GM21528 (cell line): ENCODE data around the gene SLX4.

Experiments used
- ATAC-seq: cut with Tn5 transposase; IDR thresholded peaks from one replicate; pipeline ENCODE4 v1.9.1; 2021; ENCODE audit warnings: mild to moderate bottlenecking, moderate library complexity; ENCODE audit not compliant: unreplicated experiment, low FRiP score

Gene SLX4

DNA sequence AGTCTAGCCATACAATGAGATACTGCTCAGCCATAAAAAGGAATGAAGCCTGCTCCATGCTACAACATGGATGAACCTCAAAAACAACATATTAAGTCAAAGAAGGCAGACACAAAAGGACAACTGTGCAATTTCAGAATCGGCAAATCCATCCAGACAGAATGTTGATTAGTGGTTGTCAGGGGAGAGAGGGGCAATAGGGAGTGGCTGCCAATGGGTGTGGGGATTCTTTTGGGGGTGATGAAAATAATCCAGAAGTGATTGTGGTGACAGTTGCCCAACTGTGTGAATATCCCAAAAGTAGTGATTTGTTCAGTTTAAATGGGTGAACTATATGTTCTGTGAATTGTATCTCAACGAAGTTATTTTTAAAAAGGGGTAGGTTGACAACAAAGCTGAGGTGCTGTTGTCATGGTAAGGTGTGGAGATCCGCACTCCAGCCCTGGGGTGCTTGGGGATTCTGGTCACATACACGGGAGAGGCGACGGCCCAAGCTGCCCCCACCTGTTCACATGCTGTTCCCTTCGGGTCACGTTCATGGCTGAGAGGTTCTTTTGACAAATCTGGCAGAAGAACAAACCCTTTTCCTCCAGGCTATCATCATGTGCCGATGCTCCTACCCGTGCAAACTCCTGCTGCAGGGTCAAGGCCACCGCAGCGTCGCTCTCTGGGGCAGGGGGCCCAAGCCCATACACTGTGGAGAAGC, 9.6 kb downstream of the SLX4 start:
- no peak for ATAC-seq

DNA sequence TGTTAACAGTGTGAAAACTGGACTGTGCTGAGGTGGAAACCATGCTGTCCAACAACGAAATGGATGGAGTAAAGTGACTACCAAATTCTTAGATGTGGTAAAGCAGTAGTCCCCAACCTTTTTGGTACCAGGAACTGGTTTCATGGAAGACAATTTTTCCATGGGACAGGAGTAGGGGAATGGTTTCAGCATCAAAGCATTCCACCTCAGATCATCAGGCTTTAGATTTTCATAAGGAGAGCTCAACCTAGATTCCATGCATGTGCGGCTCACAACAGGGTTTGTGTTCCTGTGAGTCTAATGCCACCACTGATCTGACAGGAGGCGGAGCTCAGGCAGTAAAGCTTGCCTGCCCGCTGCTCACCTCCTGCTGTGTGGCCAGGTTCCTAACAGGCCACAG, 11.5 kb downstream of the SLX4 start:
- no peak for ATAC-seq

DNA sequence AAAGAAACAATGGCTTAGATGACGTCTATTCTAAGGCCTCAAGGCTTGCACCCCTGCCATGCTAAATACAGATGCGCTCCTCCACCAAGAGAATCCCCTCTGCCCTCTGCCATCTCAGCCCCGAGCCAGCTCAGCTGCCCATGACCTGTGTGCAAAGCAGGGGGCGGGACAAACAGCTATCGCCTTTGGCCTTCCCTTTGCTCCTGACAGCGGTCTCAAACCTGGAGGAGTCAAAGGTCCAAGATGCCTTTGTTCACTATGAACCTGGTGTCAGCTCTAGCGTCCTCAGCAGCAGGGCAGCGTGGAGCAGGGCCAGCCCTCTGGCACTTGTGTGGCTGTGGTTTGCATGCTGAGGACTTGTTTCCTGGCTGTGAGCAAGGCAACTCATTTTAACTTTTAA, 12.3 kb downstream of the SLX4 start:
- ATAC-seq = no peak

DNA sequence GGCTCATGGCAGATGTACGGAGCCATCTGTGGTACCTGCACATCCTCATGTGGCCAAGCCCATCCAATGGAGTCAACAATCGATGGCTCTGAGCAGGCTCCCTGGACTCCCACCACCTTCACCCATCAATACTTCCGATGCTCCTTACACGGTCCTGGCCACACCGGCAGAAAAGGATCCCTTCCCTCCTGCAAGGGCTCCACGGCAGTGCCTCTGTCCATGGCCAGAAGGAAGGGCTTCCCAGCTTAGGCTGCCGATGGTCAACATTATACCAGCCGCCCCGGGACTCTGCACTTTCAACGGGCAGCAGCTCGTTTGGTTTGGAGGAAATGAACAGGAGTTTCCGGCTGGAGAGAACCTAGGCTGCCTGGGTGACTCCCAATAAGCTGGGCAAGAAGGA, 13.2 kb downstream of the SLX4 start:
- no peak for ATAC-seq

DNA sequence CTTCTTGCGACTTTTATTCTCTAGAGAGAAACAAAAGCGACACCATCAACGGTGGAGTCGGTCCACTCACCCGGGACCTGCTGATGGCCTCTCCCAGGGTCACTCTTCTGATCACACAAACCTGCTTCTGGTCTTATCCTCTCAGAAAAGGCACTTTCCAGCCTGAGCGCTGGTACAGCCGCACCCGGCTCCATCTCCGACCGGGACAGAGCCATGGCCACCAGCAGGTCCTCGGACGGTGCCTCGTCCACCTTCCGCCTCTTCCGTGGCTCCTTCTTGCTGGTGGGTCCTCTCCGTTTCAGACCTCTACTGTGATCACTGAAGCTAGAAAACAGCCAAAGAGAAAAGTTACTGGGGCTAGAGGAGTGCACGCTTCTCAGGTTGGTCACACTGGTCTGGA, 13.7 kb downstream of the SLX4 start:
- ATAC-seq = no peak

DNA sequence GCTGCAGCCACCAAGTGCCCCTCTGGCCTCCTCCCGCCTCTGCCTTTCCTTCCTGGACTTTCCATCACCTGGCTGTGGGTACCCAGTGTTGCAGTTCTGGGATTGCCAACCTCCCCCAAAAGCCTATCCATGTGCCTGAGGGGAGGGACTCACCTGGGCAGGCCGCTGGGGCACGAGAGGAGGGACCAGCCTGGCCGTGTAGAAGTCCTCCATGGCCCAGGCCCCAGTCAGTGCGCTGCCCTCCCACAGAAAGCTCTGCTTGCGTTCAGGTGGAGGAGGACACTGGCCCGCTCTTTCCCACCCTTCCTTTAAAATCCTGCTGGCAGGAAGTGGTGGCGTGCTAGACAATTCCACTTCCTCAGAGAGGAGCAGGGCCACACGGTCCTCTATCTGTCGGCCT, 14.2 kb downstream of the SLX4 start:
- no peak for ATAC-seq

DNA sequence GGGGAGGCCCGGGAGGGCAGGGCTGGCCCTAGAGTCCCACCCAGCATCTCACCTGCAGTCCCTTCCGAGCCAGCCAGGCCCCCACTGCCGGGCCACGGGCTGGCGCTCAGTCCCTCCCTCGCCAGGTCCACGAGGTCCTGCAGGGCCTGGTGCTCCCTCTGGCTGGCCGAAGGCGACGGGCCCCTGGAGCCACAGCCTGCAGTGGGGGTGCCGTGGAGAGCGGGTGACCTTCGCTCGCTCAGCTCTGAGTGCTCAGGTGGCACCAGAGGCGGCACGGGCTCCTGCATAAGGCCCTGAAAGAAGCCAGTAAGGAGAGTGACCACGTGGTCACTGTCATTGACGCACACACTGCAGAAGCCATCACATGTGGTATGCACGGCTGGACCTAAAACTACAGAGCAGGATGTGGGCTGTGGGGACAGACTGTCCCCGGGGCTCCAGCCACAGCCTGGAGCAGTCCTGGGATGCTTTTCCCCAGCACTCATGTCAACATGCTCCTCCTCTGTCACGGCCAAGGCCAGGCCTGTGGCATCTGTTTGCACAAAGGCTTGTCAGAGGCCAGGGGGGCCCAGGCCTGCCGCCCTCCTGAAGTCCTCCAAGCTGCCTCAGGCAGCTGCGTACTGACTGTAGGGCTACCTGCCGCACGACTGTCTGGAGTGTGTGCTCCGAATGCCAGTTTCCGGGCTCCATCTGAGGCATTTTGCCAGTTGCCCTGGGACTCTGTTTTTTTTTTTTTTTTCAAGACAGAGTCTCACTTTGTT, 15.1 kb downstream of the SLX4 start:
- no peak for ATAC-seq

DNA sequence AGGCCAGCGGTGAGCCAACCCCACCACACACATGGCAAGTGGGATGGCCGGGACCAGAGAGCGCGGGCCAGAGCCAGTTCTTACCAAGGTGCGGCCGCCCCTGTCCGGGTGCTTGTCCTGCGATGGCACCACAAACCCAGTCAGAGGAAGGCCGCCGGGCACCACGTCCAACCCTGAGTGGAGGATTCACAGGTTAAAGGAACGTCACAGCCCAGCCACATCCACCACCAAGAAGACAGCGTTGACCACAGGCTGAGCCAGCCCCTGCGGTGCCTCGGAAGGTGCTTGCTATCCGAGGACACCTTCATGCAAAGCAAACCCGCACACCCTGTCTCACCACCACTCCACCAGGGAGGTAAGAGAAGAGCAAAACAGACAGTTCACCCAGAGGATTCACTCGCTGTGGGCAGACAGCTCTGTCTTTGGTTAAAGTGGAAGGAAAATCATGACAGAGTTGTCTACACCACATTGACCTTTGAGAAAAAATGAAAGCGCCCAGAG, 15.8 kb downstream of the SLX4 start:
- ATAC-seq = no peak

DNA sequence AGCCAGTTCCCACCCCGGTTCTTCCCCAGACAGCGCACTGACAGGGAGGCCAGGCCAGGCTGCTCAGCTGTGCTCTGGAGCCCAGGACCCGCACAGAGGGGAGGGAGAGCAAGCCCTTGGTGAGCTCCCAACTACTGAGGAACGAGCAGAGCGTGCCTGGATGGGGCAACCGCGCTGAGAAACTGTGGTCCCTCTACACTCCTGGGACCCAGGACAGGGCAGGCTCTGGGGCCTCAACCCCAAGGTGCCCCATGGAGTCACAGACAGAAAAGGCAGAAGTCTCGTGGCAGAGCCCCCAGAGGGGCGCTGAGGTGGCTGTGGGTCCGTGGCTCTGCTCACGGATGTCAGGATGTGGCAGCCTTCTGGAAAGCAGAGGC, 16.3 kb downstream of the SLX4 start:
- no peak for ATAC-seq

DNA sequence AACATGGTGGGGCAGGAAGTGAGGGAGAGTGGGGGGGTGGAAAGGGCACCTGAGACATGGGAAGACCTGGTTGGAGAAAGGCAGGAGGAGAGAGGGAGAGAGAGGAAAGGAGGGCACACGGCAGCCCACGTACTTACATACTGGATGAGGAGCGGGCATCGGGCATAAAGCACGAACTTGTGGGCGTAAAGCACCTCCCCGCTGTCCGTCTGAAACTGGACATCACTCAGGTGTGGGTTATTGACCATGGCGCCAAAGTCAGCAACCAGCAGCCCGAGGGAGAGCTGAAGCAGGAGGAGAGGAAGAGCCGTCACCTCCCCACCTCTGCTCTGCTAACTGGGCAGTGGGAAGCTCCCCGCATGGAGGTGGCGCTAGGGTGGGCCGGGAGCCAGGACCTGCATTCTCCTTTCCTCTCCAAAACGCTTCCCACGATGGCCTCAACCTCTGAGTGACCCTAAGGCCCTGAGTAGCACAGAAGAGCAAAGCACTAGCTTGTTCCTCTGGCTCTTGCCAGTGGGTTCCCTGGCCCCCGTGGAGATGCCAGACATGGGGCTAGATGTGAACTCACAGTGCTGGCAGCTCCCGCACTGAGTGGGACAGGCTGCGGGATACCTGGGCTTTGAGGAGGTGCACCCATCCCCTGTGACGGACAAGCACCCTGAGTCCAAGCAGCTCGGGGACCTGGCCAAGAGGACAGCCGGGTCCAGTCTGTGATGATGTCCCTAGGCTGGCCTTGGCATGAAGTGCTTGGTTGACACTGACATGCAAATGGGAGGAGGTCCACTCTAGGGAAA, 16.9 kb downstream of the SLX4 start:
- ATAC-seq = no peak

DNA sequence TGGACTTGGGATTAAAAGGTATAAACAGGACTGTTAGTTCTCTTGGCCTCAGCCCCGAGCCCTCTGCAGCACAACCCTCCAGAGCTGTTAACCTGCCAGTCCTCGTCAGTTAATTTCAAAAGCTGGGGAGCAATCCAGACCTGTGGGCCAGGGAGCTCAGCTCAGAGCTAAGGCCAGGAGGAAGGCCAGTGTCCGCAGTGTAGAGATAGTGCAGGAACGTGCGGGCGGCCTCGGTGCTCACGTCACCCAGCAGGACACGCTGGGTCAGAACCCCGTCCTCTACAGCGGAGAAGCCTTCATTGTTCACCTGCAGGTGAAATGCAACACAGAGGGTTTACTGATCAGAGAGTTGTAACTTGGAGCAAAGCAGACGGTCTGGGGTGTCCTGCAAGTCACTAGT, 18.8 kb downstream of the SLX4 start:
- no peak for ATAC-seq

DNA sequence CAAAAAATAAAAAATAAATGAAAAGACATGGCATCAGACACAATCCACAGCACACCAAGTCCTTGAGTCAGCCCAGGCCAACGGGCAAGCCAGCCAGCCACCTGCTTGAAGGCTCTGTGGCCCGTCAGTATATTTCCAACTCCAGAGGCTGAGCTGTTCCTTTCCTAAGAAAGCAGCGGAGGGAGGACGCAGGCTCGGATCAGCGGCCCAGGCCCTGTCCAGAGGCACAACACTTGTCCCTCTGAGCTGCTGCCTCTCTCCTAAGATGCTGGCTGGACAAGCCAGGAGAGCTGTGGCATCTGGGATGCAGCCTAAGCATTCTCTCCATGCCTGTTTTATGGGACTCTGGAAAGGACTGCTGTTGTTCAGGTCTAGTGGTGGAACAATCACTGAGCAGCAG, 19.4 kb downstream of the SLX4 start:
- ATAC-seq = no peak

DNA sequence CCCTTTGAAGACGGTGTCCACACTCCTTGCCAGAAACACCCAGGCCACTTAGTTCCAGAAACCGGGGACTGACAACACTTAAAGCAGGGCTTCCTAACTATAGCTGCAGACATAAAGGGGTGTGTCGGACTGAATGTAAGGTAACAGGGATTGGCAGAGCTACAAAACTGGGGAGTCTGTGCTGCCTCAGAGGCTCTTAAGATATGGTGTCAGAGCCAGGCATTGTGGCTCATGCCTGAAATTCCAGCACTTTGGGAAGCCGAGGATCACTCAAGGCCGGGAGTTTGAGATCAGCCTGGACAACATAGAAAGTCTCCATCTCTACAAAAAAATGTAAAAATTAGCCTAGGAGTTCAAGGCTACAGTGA, 20.0 kb downstream of the SLX4 start:
- ATAC-seq = no peak

DNA sequence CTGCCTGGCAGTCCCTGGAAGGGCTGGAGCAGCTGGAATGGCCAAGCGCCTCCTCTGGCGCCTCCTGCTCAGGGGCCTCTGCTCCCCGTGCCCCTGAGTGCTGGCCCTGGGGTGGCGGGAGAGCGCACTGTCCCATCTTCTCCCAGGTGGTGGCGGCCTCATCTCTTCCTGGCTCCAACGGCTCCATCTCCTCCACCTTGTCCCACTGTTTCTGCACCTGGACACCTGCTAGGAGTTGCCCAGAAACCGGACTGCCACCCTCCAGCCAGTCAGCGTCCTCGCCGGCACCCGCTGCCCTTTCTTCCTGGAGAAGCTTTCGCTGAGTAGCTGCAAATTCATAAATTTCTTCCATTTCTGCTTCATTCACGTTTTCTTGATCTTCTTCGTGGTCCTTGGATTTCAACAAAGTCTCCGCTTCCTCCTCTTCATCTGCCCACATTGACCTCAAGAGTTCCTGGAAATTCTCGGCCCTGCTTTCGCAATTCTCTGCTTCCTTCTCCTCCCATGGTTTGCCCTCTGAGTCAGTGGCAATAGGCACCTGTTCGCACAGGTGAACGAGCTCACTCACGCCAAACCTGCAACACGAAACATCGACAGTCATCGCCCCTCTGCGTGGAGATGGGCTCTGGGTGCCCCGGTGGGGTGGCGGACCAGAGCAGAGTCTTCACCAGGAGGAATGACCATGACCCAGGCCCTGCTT, 20.5 kb downstream of the SLX4 start:
- no peak for ATAC-seq

DNA sequence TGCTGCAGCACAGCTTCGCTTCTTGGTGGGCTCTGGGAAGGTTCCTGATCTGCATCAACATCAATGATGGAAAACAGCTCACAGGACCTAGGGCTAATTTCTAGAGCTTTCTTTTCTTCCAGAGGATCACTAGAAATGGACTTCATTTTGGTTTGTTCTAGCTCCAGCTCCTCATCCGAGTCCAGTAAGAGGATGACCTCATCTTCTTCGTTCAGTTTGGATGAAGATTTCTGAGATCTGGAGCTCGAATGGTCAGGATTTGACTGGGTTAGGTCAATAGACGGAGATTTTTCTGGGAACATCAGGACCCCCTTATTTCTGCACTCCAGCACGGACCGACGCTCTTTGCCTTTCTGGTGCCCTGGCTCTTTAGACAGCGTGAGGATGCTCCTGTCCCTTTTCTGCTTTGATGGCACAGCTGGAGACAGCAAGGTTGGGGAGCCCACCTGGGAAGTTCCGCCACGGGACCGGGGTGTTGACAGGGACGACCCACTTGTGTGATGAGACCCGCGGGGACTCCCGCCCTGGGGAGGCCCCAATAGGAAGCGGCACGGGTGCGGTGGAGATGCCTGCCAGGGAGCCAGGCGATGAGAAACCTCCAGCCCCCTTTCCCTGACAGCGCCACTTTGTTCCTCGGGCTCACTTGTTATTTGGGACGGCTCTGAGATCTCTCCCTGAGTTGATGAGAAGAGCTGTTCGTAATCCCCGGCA, 21.3 kb downstream of the SLX4 start:
- no peak for ATAC-seq

DNA sequence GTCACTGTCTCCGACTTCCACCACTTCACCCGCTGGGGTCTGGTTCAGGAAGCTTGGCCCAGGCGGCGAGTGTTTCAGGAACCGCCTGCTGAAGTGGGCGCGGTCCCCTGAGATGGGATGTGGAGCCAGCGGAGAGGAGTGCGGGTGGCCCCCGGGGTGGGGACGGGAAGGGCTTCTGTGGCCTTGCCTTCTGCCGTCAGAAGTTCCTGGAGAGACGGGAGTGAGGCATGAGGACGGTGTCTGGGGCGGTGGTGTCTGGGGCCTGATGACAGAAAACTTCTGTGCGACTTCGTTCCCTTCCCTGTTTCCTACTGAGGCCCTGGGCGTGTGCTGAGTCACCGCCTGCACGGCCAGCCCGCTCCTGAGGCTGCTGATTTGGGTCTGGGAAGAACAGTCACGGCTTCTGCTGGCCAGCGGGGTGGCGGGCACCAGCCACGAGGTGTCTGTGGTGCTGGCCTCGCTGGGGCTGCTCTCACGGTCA, 21.9 kb downstream of the SLX4 start:
- ATAC-seq = no peak

DNA sequence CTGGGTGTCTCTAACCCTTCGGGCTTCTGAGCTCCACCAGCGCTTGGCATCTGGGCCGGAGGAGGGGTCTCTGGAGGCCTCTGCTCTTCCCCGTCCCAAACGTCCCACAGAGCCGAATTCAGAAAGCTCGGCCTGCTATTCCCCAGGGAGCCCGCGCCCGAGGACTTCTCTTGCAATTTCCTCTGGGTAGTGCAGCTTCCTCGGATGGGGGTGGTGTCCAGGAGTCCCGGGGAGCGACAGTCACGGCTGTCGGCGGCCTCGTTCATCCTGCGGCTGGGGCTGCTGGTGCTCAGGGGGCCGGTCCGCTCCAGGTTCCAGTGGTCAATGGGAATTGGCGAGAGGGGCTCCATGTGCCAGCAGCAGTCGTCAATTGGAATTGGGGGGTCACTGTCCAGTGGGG, 22.4 kb downstream of the SLX4 start:
- no peak for ATAC-seq

DNA sequence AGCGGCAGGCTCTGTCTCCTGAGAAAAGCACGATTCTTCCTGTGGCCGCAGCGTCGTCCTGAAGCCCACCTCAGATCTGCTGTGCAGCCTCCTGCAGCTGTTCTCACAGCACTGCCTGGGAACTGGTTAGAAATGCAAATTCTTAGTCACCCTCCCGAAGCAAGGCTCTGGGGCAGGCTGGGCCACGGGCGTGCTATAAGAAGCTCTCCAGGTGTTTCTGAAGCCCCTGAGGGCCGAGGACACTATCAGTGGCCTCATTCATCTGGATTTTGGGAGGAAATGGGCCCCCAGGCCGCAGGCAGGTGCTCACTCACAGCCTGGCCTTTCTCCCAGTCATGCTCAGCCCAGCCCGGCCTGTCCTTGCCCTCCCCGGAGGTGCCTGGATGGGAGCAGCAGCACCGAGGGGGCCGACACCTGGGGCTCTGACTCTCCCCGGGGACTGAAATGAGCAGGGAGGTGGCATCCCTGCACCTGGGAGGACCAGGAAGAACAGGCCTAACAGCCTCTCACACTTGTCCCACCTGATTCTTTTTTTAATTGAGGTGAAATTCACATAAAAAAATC, 23.8 kb downstream of the SLX4 start:
- no peak for ATAC-seq

DNA sequence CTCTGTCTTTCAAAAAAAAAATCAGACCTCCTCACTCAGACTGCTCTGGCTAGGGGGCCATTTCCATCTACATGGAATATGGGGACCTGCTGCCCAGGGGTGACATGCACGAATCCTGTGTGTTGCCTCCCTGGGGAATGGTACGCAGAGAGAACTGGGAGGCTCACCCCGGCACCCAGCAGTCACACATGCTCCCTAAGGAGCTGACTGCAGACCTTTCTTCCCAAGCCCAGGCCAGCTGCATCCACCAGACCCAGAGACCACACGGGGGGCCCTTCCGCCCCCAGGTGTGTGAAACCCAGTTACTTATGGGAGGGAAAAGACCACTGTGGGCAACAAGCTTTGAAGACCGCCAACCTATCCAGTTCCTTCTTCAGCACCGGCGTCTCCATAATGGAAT, 27.0 kb downstream of the SLX4 start:
- ATAC-seq = no peak
